K562 (cell line): ENCODE data around the gene ST6GALNAC6. TPM values are rescaled to one million over a fixed set of nuclear protein-coding genes. Genes with fewer than 3 reads are reported as not detected.

Experiments
- CC2D1A ChIP-seq: fragments of 450-650 bp; IDR thresholded peaks from 2 replicates; pipeline ENCODE4 v1.6.1; 2017; ENCODE audit warnings: mild to moderate bottlenecking
- CTBP1 ChIP-seq: fragments of 450-650 bp; IDR thresholded peaks from 2 replicates; pipeline ENCODE4 v1.6.1; 2016; ENCODE audit warnings: borderline replicate concordance
- ETS1 ChIP-seq: conservative IDR thresholded peaks from 2 replicates; pipeline ENCODE4 v1.6.1; 2011; ENCODE audit warnings: low read depth, mild to moderate bottlenecking, low read length; ENCODE audit not compliant: control insufficient read depth
- GABPB1 ChIP-seq: sonication (generic); formaldehyde crosslinking; IDR thresholded peaks from 2 replicates; pipeline ENCODE4 v1.8.0; 2022; ENCODE audit warnings: mild to moderate bottlenecking, missing genetic modification reagents
- GATAD2A ChIP-seq: fragments of 450-650 bp; IDR thresholded peaks from 2 replicates; pipeline ENCODE4 v1.6.1; 2017
- HNRNPL ChIP-seq: fragments of 200-400 bp; formaldehyde crosslinking; IDR thresholded peaks from 2 replicates; pipeline ENCODE4 v1.6.1; 2017; ENCODE audit warnings: low read depth, mild to moderate bottlenecking, low read length
- JUND ChIP-seq, 2 experiments: IDR thresholded peaks; 2 replicates in 1 of 2; 3 replicates in 1 of 2; pipeline ENCODE4 v1.6.1; 2011; ENCODE audit warnings: borderline replicate concordance in 2 of 2, low read depth in 2 of 2, low read length in 2 of 2, improper control_type of control experiment in 1 of 2, missing biosample characterization in 1 of 2, missing genetic modification characterization in 1 of 2, missing genetic modification reagents in 1 of 2
- MAZ ChIP-seq, 2 experiments: fragments of 450-650 bp in 1 of 2; sonication (generic) in 1 of 2; formaldehyde crosslinking; IDR thresholded peaks in 1 of 2; conservative IDR thresholded peaks in 1 of 2; 2 replicates each; pipeline versions ENCODE4 v1.4.0 to v1.5.0; 2020; ENCODE audit warnings: mild to moderate bottlenecking in 1 of 2, missing genetic modification reagents in 1 of 2
- POLR2G ChIP-seq: fragments of 200-400 bp; formaldehyde crosslinking; IDR thresholded peaks from 2 replicates; pipeline ENCODE4 v1.6.1; 2017; ENCODE audit warnings: low read depth, mild to moderate bottlenecking, antibody characterized with exemption, low read length, moderate library complexity
- RAD21 ChIP-seq, 2 experiments: fragments of 250-450 bp in 1 of 2; fragments of 450-650 bp in 1 of 2; sonication (Bioruptor Pico) in 1 of 2; formaldehyde crosslinking in 1 of 2; IDR thresholded peaks in 1 of 2; conservative IDR thresholded peaks in 1 of 2; 2 replicates each; pipeline versions ENCODE4 v1.4.0 to v1.8.0; 2020 to 2022; ENCODE audit warnings: mild to moderate bottlenecking in 2 of 2, moderate library complexity in 1 of 2
- RCOR1 ChIP-seq, 2 experiments: IDR thresholded peaks; 2 replicates each; pipeline ENCODE4 v1.6.1; 2012; ENCODE audit warnings: low read depth in 2 of 2, low read length in 2 of 2, borderline replicate concordance in 1 of 2, improper control_type of control experiment in 1 of 2
- SMC3 ChIP-seq: conservative IDR thresholded peaks from 2 replicates; pipeline ENCODE4 v1.6.1; 2011; ENCODE audit warnings: low read depth, low read length, improper control_type of control experiment; ENCODE audit not compliant: insufficient read depth
- SPI1 ChIP-seq: IDR thresholded peaks from 2 replicates; pipeline ENCODE4 v1.6.1; 2011; ENCODE audit warnings: low read depth, low read length, control low read depth, borderline replicate concordance
- SRSF1 ChIP-seq: fragments of 200-400 bp; formaldehyde crosslinking; IDR thresholded peaks from 2 replicates; pipeline ENCODE4 v1.6.1; 2017; ENCODE audit warnings: mild to moderate bottlenecking, low read depth, low read length, moderate library complexity
- TBL1XR1 ChIP-seq, 2 experiments: IDR thresholded peaks; 2 replicates each; pipeline ENCODE4 v1.6.1; 2012; ENCODE audit warnings: improper control_type of control experiment in 2 of 2, low read length in 2 of 2, mild to moderate bottlenecking in 1 of 2
- TFAP4 ChIP-seq: sonication (generic); formaldehyde crosslinking; IDR thresholded peaks from 2 replicates; pipeline ENCODE4 v1.8.0; 2022; ENCODE audit warnings: missing genetic modification reagents, mild to moderate bottlenecking, moderate library complexity, borderline replicate concordance
- ZBTB2 ChIP-seq: fragments of 450-650 bp; IDR thresholded peaks from 2 replicates; pipeline ENCODE4 v1.6.1; 2016; ENCODE audit warnings: antibody characterized with exemption
- ZBTB7A ChIP-seq: IDR thresholded peaks from 2 replicates; pipeline ENCODE4 v1.6.1; 2011; ENCODE audit warnings: low read depth, mild to moderate bottlenecking, low read length, moderate library complexity, borderline replicate concordance; ENCODE audit not compliant: control insufficient read depth
- ZNF740 ChIP-seq, 3 experiments: fragments of 200-800 bp in 1 of 3; sonication (Bioruptor generic) in 1 of 3; sonication (generic) in 1 of 3; formaldehyde crosslinking in 1 of 3; IDR thresholded peaks; 2 replicates each; pipeline versions ENCODE4 v1.6.1 to v1.8.0; 2016 to 2022; ENCODE audit warnings: mild to moderate bottlenecking in 2 of 3, missing compliant biosample characterization in 2 of 3, missing genetic modification characterization in 2 of 3, missing genetic modification reagents in 1 of 3
- polyA plus RNA-seq, 8 experiments: library from polyadenylated mRNA; depleted of rRNA in 4 of 8; stranded (reverse) in 5 of 8; unstranded in 3 of 8; fragments of >200 nt; fragmentation: Nextera tagmentation in 2 of 8; fragmentation: Illumina TruSeq in 1 of 8; extraction: Ambion mirVana in 2 of 8; extraction: Trizol in 1 of 8; gene quantifications; 2 replicates each; pipeline versions ENCODE4 v1.2.1 to v1.2.3, GENCODE V29; 2011 to 2014; ENCODE audit warnings: inconsistent platforms in 1 of 8, missing spikeins in 1 of 8
- total RNA-seq, 7 experiments: library from RNA; depleted of rRNA in 6 of 7; stranded (reverse); fragments of >200 nt in 6 of 7; fragmentation: Illumina TruSeq in 2 of 7; extraction: Trizol in 2 of 7; gene quantifications; 2 replicates each; pipeline versions ENCODE4 v1.2.1 to v1.2.3, GENCODE V29; 2011 to 2021; ENCODE audit warnings: low replicate concordance in 1 of 7

ST6GALNAC6 gene
- total and polyA plus RNA-seq, 9 of the 15 experiments (the other 6 are each of a cell fraction or from before 2014, with no cell fraction given), result 0.13 to 23.0 (median 14.5) TPM

GRCh38 chr9:127942216-127943010, 43.0 kb upstream of the ST6GALNAC6 start (continued):
- TF ChIP-seq ZBTB2, result peak; percentile 72; the same call in 1 of the 2 replicates
- TF ChIP-seq TBL1XR1 (IDR thresholded peaks at IDR 0.05; ENCODE audit: low read length in 2 of 2), result 0 out of 4 replicates have a peak, but pooled peaks of 1 of the 2 experiments have one; percentile 34
- TF ChIP-seq SPI1, result no peak
- 0 out of 2 replicates have a peak, but pooled peaks have one; percentile 29 for TF ChIP-seq CC2D1A
- TF ChIP-seq ZBTB7A, result peak; percentile 100
- no peak for TF ChIP-seq SRSF1
- peak; percentile 67; the same call in 1 of the 2 replicates for TF ChIP-seq TFAP4 (CRISPR knock-in tag)
- 0 out of 2 replicates have a peak, but pooled peaks have one; percentile 34 for TF ChIP-seq POLR2G
- peak; percentile 37; the same call in 1 of the 2 replicates for TF ChIP-seq GABPB1 (CRISPR knock-in tag)
- peak; percentile 68 for TF ChIP-seq SMC3
- peak; percentile 64; the same call in 1 of the 2 replicates for TF ChIP-seq HNRNPL
- peak; percentile 80 for TF ChIP-seq GATAD2A
- peak; percentile 83 for TF ChIP-seq ZNF740 (CRISPR knock-in tag; IDR thresholded peaks at IDR 0.05)
- no peak for TF ChIP-seq ZNF740 (tag; IDR thresholded peaks at IDR 0.05)
- TF ChIP-seq ETS1, result 0 out of 2 replicates have a peak, but pooled peaks have one; percentile 1
- 0 out of 2 replicates have a peak, but pooled peaks have one; percentile 18 for TF ChIP-seq CTBP1
- 0 out of 4 replicates have a peak, but pooled peaks of 1 of the 2 experiments have one; percentile 16 for TF ChIP-seq RCOR1 (IDR thresholded peaks at IDR 0.05; ENCODE audit: borderline replicate concordance in 1 of 2, low read depth in 2 of 2, low read length in 2 of 2)
- peak in 1 of 2 experiments; percentile 58; a peak in 1 of 4 replicates for TF ChIP-seq MAZ (CRISPR knock-in tag; conservative IDR thresholded peaks at IDR 0.05 in 1 of 2, IDR thresholded peaks at IDR 0.05 in 1 of 2)
- TF ChIP-seq RAD21 (CRISPR knock-in tag; conservative IDR thresholded peaks at IDR 0.05 in 1 of 2, IDR thresholded peaks at IDR 0.05 in 1 of 2), result peak; percentile 26 to 59; a peak in 3 of 4 replicates
- TF ChIP-seq JUND (IDR thresholded peaks at IDR 0.05; ENCODE audit: borderline replicate concordance, low read depth, low read length), result 0 out of 2 replicates have a peak, but pooled peaks have one; percentile 4
- TF ChIP-seq JUND (tag; IDR thresholded peaks at IDR 0.05; ENCODE audit: borderline replicate concordance, low read depth, low read length), result peak; percentile 28; the same call in 1 of the 3 replicates
